Epithelial cell of alveolus of lung (primary cell): ENCODE data around the gene KRT83. TPM values are rescaled to one million over a fixed set of nuclear protein-coding genes. Genes with fewer than 3 reads are reported as not detected.

Experiments
- total RNA-seq: library from RNA; depleted of rRNA; stranded (reverse); fragments of >200 nt; gene quantifications from 2 replicates; pipeline ENCODE4 v1.2.1, GENCODE V29; 2015

Gene KRT83
- total RNA-seq: not detected in 2 replicates

GRCh38 chr12:52320784-52321400, at the start of gene KRT83:
TSS of gene KRT83 (minus strand) at chr12:52321398. CDS start at chr12:52321335, 63 bp downstream.

GRCh38 chr12:52366738-52367485, 45.7 kb upstream of the KRT83 start, which contains the start of gene KRT85:
TSS of gene KRT85 (minus strand) at chr12:52367481. CDS start at chr12:52367405, 76 bp downstream.

GRCh38 chr12:52291267-52291935, 29.8 kb downstream of the KRT83 start, which contains the start of gene KRT81:
TSS of gene KRT81 (minus strand) at chr12:52291534. CDS start at chr12:52291465, 69 bp downstream.

GRCh38 chr12:52274521-52275120, 46.6 kb downstream of the KRT83 start, which contains the start of gene KRT86:
TSS of gene KRT86 (plus strand) at chr12:52274645. CDS start at chr12:52301917, 27,272 bp downstream.

Other genes starting within 250 kb of the KRT83 start
- gene SMIM41, start 241.7 kb downstream of the KRT83 start, total RNA-seq: 0.13 and 50.8 TPM in 2 replicates
- 0.64 and 0.91 TPM in 2 replicates for gene KRT80, start 129.4 kb downstream of the KRT83 start, total RNA-seq
- gene KRT7, start 88.2 kb downstream of the KRT83 start, total RNA-seq: 5.2 and 235 TPM in 2 replicates
- not detected in 2 replicates for gene KRT86, start 46.8 kb downstream of the KRT83 start, total RNA-seq
- 0.64 and 1.6 TPM in 2 replicates for gene KRT81, start 29.9 kb downstream of the KRT83 start, total RNA-seq
- gene KRT85, start 46.1 kb upstream of the KRT83 start, total RNA-seq: not detected in 2 replicates
- not detected in 2 replicates for gene KRT84, start 64.3 kb upstream of the KRT83 start, total RNA-seq
- gene KRT82, start 84.9 kb upstream of the KRT83 start, total RNA-seq: not detected in 2 replicates
- not detected in 2 replicates for gene KRT75, start 113.0 kb upstream of the KRT83 start, total RNA-seq
- gene KRT6B, start 130.7 kb upstream of the KRT83 start, total RNA-seq: 1.0 TPM in 1 of 2 replicates, not detected in the other
- not detected in 2 replicates for gene KRT6C, start 152.4 kb upstream of the KRT83 start, total RNA-seq
- 3.2 and 20.6 TPM in 2 replicates for gene KRT6A, start 171.9 kb upstream of the KRT83 start, total RNA-seq
- 2.0 and 4.1 TPM in 2 replicates for gene KRT5, start 199.0 kb upstream of the KRT83 start, total RNA-seq
- gene KRT71, start 231.7 kb upstream of the KRT83 start, total RNA-seq: not detected in 2 replicates